Measurements from ENCODE around the gene BABAM2.

GRCh38 chr2:27953077-27953476, 62.5 kb downstream of the BABAM2 start:
- TF ChIP-seq EZH2 (IDR thresholded peaks at IDR 0.05; ENCODE audit: low read length, unreplicated experiment) (no peak), EZH2phosphoT487 (IDR thresholded peaks at IDR 0.05; ENCODE audit: borderline replicate concordance, low read length) (no peak)
- TF ChIP-seq, protein P1, sequence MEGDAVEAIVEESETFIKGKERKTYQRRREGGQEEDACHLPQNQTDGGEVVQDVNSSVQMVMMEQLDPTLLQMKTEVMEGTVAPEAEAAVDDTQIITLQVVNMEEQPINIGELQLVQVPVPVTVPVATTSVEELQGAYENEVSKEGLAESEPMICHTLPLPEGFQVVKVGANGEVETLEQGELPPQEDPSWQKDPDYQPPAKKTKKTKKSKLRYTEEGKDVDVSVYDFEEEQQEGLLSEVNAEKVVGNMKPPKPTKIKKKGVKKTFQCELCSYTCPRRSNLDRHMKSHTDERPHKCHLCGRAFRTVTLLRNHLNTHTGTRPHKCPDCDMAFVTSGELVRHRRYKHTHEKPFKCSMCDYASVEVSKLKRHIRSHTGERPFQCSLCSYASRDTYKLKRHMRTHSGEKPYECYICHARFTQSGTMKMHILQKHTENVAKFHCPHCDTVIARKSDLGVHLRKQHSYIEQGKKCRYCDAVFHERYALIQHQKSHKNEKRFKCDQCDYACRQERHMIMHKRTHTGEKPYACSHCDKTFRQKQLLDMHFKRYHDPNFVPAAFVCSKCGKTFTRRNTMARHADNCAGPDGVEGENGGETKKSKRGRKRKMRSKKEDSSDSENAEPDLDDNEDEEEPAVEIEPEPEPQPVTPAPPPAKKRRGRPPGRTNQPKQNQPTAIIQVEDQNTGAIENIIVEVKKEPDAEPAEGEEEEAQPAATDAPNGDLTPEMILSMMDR (conservative IDR thresholded peaks at IDR 0.05; ENCODE audit: low read depth, low read length), result no peak

Measured in PC-3 (cell line).